HCT116 (cell line): Measurements from ENCODE around the gene ACVR1B.

Experiments
- EZH2 ChIP-seq: fragments of 200-600 bp; sonication (generic); IDR thresholded peaks from 2 replicates; pipeline ENCODE4 v1.6.1; 2017; ENCODE audit warnings: antibody characterized with exemption, mixed run types
- ZNF274 ChIP-seq: fragments of 200-500 bp; sonication (Bioruptor generic); IDR thresholded peaks from 2 replicates; pipeline ENCODE4 v1.6.1; 2014; ENCODE audit warnings: mild to moderate bottlenecking, low read depth, low read length, inconsistent platforms

GRCh38 chr12:51947246-51947996 is 4.1 kb upstream of the ACVR1B start:
- TF ChIP-seq EZH2 (no peak), ZNF274 (no peak)
